Nephron progenitor cell (in vitro differentiated cells): ENCODE measurements around the gene GFOD1.

ENCODE experiments used
- DNase-seq: peaks from one replicate; pipeline ENCODE4 v3.0.0; 2021
- H3K27ac Mint-ChIP-seq: 2 replicates; pipeline ENCODE4 v1.8.0; 2021; ENCODE audit warnings: mild to moderate bottlenecking, moderate library complexity, mixed read lengths
- H3K27me3 Mint-ChIP-seq: 2 replicates; pipeline ENCODE4 v1.8.0; 2021; ENCODE audit warnings: mild to moderate bottlenecking, low read depth, mixed read lengths; ENCODE audit not compliant: poor library complexity
- H3K36me3 Mint-ChIP-seq: 2 replicates; pipeline ENCODE4 v1.8.0; 2021; ENCODE audit warnings: low read depth, mixed read lengths
- H3K4me1 Mint-ChIP-seq: 2 replicates; pipeline ENCODE4 v1.8.0; 2021; ENCODE audit warnings: mixed read lengths
- H3K4me3 Mint-ChIP-seq: 2 replicates; pipeline ENCODE4 v1.8.0; 2021; ENCODE audit warnings: mild to moderate bottlenecking, moderate library complexity, mixed read lengths
- H3K9me3 Mint-ChIP-seq: 2 replicates; pipeline ENCODE4 v1.8.0; 2021; ENCODE audit warnings: mild to moderate bottlenecking, moderate library complexity, mixed read lengths
- CTCF ChIP-seq: fragments of 200-600 bp; sonication (generic); IDR thresholded peaks from 2 replicates; pipeline ENCODE4 v1.5.0; 2021; ENCODE audit warnings: antibody characterized with exemption

GFOD1 gene

GRCh38 chr6:13431861-13432465 is 55.4 kb downstream of the GFOD1 start:
- Mint-ChIP-seq H3K4me1 (peaks cover 35% of the 10 kb centered on the region), H3K36me3 (no peaks in the 10 kb centered on the region), H3K27ac (no peak overlapping the region), H3K9me3 (peaks cover 5% of the 10 kb centered on the region), H3K27me3 (peaks cover 13% of the 10 kb centered on the region), H3K4me3 (no peak overlapping the region)
- no peak for TF ChIP-seq CTCF
- no peak for DNase-seq

- Mint-ChIP-seq H3K9me3 (peaks cover 5% of the 10 kb centered on the region), H3K4me1 (peaks cover 41% of the 10 kb centered on the region), H3K27ac (no peak overlapping the region), H3K27me3 (peaks cover 13% of the 10 kb centered on the region), H3K4me3 (no peak overlapping the region), H3K36me3 (no peaks in the 10 kb centered on the region)
- DNase-seq = no peak
- no peak for TF ChIP-seq CTCF
These were observed 56.2 kb downstream of the GFOD1 start for GRCh38 chr6:13431059-13431656.

- H3K9me3 Mint-ChIP-seq = peaks cover 5% of the 10 kb centered on the region
- H3K27ac Mint-ChIP-seq = no peak overlapping the region
- peaks cover 10% of the 10 kb centered on the region for H3K27me3 Mint-ChIP-seq
- no peak for DNase-seq
- H3K4me1 Mint-ChIP-seq = peaks cover 41% of the 10 kb centered on the region
- H3K4me3 Mint-ChIP-seq = no peak overlapping the region
- no peak for TF ChIP-seq CTCF
- H3K36me3 Mint-ChIP-seq = no peaks in the 10 kb centered on the region
These were observed 58.0 kb downstream of the GFOD1 start for GRCh38 chr6:13429406-13429753.

- TF ChIP-seq CTCF = no peak
- Mint-ChIP-seq H3K36me3 (no peaks in the 10 kb centered on the region), H3K4me1 (peaks cover 41% of the 10 kb centered on the region), H3K27me3 (peaks cover 9% of the 10 kb centered on the region), H3K9me3 (peaks cover 2% of the 10 kb centered on the region), H3K4me3 (peak overlapping the region; percentile 59), H3K27ac (no peak overlapping the region)
- DNase-seq = no peak
These were observed 58.6 kb downstream of the GFOD1 start for GRCh38 chr6:13428583-13429405.

- Mint-ChIP-seq H3K9me3 (no peaks in the 10 kb centered on the region), H3K4me3 (peak overlapping the region; percentile 59), H3K36me3 (no peaks in the 10 kb centered on the region), H3K4me1 (peaks cover 48% of the 10 kb centered on the region), H3K27ac (peak overlapping the region; percentile 71), H3K27me3 (peaks cover 9% of the 10 kb centered on the region)
- peak; percentile 38 for TF ChIP-seq CTCF
- DNase-seq = peak; percentile 32
These were observed 59.4 kb downstream of the GFOD1 start for GRCh38 chr6:13427801-13428582.
